ENCODE measurements around the gene IFIH1.
A peak's percentile ranks its signal among the peaks of the same experiment; 100 is the strongest.

The IFIH1 gene

GRCh38 chr2:162340822-162341221 lies 22.3 kb upstream of the IFIH1 start:
- no peak for TF ChIP-seq CTCF (IDR thresholded peaks at IDR 0.05; ENCODE audit: low read depth, low read length)

GRCh38 chr2:162337868-162338267 lies 19.4 kb upstream of the IFIH1 start:
- no peak overlapping the region for H3K4me3 ChIP-seq (ENCODE audit: low read depth, low read length)
- TF ChIP-seq CTCF (IDR thresholded peaks at IDR 0.05; ENCODE audit: low read depth, low read length) = no peak

More at GRCh38 chr2:162340822-162341221, 22.3 kb upstream of the IFIH1 start:
- no peak overlapping the region for H3K4me3 ChIP-seq (ENCODE audit: low read depth, low read length)

GRCh38 chr2:162333968-162334367 lies 15.5 kb upstream of the IFIH1 start:
- no peak overlapping the region for H3K4me3 ChIP-seq (ENCODE audit: low read depth, low read length)
- no peak; the same call in 1 of the 2 replicates for TF ChIP-seq CTCF (IDR thresholded peaks at IDR 0.05; ENCODE audit: low read depth, low read length)

DNA sequence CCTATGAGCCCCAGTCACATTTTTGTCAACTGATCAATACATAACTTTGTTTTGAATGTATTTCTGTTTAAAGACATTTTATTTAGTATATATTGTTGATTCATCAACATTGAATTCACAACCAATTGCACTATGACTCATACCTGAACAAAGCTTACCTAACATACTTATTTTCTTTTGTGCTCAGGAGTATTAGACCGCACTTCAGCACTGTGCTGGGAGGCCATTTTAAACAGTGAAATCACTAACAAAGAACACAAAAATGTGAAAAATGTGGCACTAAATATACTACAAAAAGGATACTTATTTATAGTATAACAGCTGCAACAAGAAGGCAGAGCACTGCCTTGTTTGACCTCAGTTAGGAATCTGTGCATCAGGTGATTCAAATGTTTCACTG lies 12.4 kb upstream of the IFIH1 start:
- H3K4me3 ChIP-seq (ENCODE audit: low read depth, low read length) = no peak overlapping the region
- no peak for TF ChIP-seq CTCF (IDR thresholded peaks at IDR 0.05; ENCODE audit: low read depth, low read length)

DNA sequence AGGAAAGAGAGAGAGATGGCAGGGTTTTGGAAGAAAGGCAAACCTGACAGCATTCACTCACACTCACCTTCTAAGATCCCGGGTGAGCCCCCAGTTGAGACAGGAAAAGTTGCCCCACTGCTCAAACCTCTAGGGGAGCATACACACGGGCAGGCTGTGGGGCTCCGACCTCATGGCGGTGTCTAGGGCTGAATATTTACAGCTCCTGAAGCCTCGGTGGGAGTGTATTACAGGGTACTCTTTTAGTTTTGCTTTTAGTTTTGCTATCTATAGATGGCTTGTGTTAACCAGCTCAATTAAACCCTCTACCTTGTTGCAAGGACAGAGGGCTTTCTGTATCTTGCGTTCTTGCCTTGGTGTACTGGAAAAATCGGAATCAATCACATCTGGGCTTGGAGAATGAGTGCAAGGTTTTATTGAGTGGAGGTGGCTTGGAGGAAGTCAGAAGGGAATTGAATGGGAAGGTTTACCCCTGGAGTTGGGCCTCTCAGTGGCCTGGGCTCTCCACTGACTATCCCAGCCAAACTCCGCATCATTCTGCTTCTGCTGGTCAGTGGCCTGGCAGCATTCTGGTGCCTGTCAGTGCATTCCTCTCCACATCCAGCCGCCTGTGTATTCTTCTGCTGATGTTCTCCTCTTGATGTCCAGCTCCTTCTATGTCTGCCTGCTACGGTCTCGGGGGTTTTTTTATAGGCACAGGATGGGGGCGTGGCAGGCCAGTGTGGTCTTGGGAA lies 10.1 kb upstream of the IFIH1 start:
- TF ChIP-seq CTCF (IDR thresholded peaks at IDR 0.05; ENCODE audit: low read depth, low read length) = no peak
- H3K4me3 ChIP-seq (ENCODE audit: low read depth, low read length) = no peak overlapping the region

GRCh38 chr2:162327806-162328205 lies 9.3 kb upstream of the IFIH1 start:
- H3K4me3 ChIP-seq (ENCODE audit: low read depth, low read length) = no peak overlapping the region
- TF ChIP-seq CTCF (IDR thresholded peaks at IDR 0.05; ENCODE audit: low read depth, low read length) = no peak

DNA sequence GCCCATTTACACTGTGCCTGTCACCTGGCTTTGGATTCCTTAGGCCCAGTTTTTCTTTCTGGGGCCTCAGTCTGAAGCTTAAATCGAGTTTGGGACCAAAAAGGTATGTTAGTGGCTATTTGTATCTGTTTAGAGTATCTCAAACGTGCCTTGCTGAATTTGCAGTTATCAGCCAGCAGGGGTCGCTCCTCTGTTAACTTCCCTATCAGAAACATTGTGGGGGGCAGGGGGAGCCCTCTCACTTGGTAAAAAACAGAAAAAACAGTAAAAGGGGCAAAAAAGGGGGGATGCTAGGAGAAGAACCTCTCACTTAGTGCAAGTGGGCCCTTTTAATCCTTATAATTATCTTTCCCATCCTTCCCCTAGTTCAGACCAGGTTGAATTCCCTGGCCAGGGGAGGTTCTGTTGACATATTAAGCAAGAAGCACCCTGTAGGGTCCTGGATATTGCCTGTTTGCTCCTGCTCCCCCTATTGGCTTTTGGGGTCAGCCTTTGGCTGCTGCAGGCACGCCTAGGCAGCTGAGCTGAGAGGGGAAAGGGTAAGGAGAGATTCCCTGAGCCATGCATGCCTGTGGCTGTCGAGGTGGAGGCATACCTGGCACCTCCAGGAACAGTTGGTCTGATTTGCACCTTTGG lies 8.8 kb upstream of the IFIH1 start:
- no peak overlapping the region for H3K4me3 ChIP-seq (ENCODE audit: low read depth, low read length)
- TF ChIP-seq CTCF (IDR thresholded peaks at IDR 0.05; ENCODE audit: low read depth, low read length) = peak; percentile 58

All from WI38 (cell line).